ENCODE results near the gene EDNRA.

- TF ChIP-seq CTCF (IDR thresholded peaks at IDR 0.05) (no peak), POLR2A (IDR thresholded peaks at IDR 0.05) (no peak)
Measured at GRCh38 chr4:147496500-147496899, 15.6 kb downstream of the EDNRA start.

All from breast epithelium (tissue), 3 donors.